NT2/D1 (cell line): ENCODE data around the gene CDHR3.

Experiments used
- SUZ12 ChIP-seq: IDR thresholded peaks from 2 replicates; pipeline ENCODE4 v1.6.1; 2011; ENCODE audit not compliant: insufficient read length, insufficient read depth; ENCODE audit errors: extremely low read depth
- YY1 ChIP-seq: IDR thresholded peaks from 2 replicates; pipeline ENCODE4 v1.6.1; 2011; ENCODE audit not compliant: insufficient read length, insufficient read depth

DNA sequence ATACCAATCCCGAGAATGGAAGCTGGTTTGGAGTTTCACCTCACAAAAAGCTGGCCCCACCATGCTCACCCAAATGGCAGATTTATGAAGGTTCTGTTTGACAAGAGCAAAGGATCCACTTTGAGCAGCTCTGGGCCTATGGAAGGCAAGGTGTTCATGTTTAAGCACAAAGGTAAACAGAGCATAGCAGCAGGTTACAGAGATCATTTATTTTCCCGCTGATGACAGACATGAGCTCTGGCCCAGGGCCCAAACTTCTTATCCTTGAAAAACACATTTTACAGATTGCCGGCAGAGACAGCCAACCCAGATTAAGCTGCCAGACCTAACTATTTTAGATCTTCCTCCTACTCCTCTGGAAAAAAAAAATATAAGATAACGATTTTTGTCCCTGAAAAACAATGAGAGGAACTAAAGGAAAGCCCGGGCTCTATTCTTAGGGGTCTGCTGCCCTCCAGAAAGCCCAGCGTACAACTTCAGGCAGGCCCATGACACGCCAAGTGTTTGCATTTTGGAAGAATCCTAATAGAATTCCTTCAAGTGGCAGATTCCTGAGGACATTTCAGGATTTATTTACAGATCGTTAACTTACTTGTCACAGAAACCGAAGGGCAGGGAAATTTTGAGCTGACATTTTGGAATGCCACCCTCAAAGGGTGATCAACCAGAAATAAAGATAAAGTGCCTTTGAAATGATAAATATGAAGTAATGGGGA is 109.1 kb downstream of the CDHR3 start:
- TF ChIP-seq SUZ12 (no peak), YY1 (no peak)
